WTC11 (cell line): ENCODE results near the gene BIVM. TPM values are rescaled to one million over a fixed set of nuclear protein-coding genes. Genes with fewer than 3 reads are reported as not detected.

Experiments
- ATAC-seq: fragments of 200-7000 bp; cut with Tn5 transposase; 2 replicates; pipeline ENCODE4 v1.10.0; 2021; ENCODE audit warnings: mild to moderate bottlenecking, moderate library complexity
- CTCF ChIA-PET: fragments of 300-600 bp; sonication (Branson Sonifier 250); formaldehyde crosslinking; loops from one replicate; lab custom pipeline; 2021; ENCODE audit warnings: antibody characterized with exemption; lab: Charles Lee
- POLR2A ChIA-PET: fragments of 350-600 bp; sonication (Branson Sonifier 250); formaldehyde crosslinking; loops from one replicate; lab custom pipeline; 2021; ENCODE audit warnings: antibody characterized with exemption; lab: Charles Lee
- DNase-seq: peaks from one replicate; pipeline ENCODE4 v3.0.0; 2021; ENCODE audit warnings: low spot score
- H3K27ac Mint-ChIP-seq: 2 replicates; pipeline ENCODE4 v1.8.0; 2021; ENCODE audit warnings: mixed read lengths
- H3K27me3 Mint-ChIP-seq: 2 replicates; pipeline ENCODE4 v1.8.0; 2021; ENCODE audit warnings: low read depth, mild to moderate bottlenecking, moderate library complexity, mixed read lengths
- H3K36me3 Mint-ChIP-seq: 2 replicates; pipeline ENCODE4 v1.8.0; 2021; ENCODE audit warnings: mixed read lengths
- H3K4me1 Mint-ChIP-seq: 2 replicates; pipeline ENCODE4 v1.8.0; 2022; ENCODE audit warnings: mixed read lengths
- H3K4me3 Mint-ChIP-seq: 2 replicates; pipeline ENCODE4 v1.8.0; 2021; ENCODE audit warnings: mild to moderate bottlenecking, moderate library complexity, mixed read lengths
- H3K9me3 Mint-ChIP-seq: 2 replicates; pipeline ENCODE4 v1.8.0; 2021; ENCODE audit warnings: mixed read lengths
- AR ChIP-seq: fragments of 250-450 bp; sonication (Bioruptor Pico); IDR thresholded peaks from 2 replicates; pipeline ENCODE4 v1.9.0; 2021; ENCODE audit warnings: mild to moderate bottlenecking
- ARID4B ChIP-seq: sonication (generic); formaldehyde crosslinking; IDR thresholded peaks from 2 replicates; pipeline ENCODE4 v1.8.0; 2023; ENCODE audit warnings: missing genetic modification reagents, mild to moderate bottlenecking, borderline replicate concordance
- ATF3 ChIP-seq: sonication (generic); formaldehyde crosslinking; conservative IDR thresholded peaks from 2 replicates; pipeline ENCODE4 v1.8.1; 2022; ENCODE audit warnings: mild to moderate bottlenecking, missing genetic modification reagents
- CREB1 ChIP-seq: sonication (generic); formaldehyde crosslinking; IDR thresholded peaks from 2 replicates; pipeline ENCODE4 v1.8.0; 2023; ENCODE audit warnings: mild to moderate bottlenecking, missing genetic modification reagents
- CREM ChIP-seq: sonication (generic); formaldehyde crosslinking; IDR thresholded peaks from 2 replicates; pipeline ENCODE4 v1.8.1; 2022; ENCODE audit warnings: mild to moderate bottlenecking, missing genetic modification reagents, moderate library complexity
- EMX1 ChIP-seq: fragments of 250-450 bp; sonication (Bioruptor Pico); IDR thresholded peaks from 2 replicates; pipeline ENCODE4 v1.8.0; 2021; ENCODE audit warnings: mild to moderate bottlenecking
- ERG ChIP-seq: fragments of 250-450 bp; sonication (Bioruptor Pico); IDR thresholded peaks from 2 replicates; pipeline ENCODE4 v1.8.0; 2021; ENCODE audit warnings: mild to moderate bottlenecking
- FOXK1 ChIP-seq: sonication (generic); formaldehyde crosslinking; IDR thresholded peaks from 2 replicates; pipeline ENCODE4 v1.8.0; 2022; ENCODE audit warnings: mild to moderate bottlenecking, moderate library complexity, missing genetic modification reagents
- NFATC4 ChIP-seq: fragments of 250-450 bp; sonication (Bioruptor Pico); IDR thresholded peaks from 2 replicates; pipeline ENCODE4 v1.9.0; 2021; ENCODE audit warnings: mild to moderate bottlenecking
- RELA ChIP-seq: sonication (generic); formaldehyde crosslinking; IDR thresholded peaks from 2 replicates; pipeline ENCODE4 v1.8.1; 2022; ENCODE audit warnings: missing genetic modification reagents, mild to moderate bottlenecking, borderline replicate concordance
- SMAD4 ChIP-seq: sonication (generic); formaldehyde crosslinking; IDR thresholded peaks from 2 replicates; pipeline ENCODE4 v1.8.0; 2022; ENCODE audit warnings: mild to moderate bottlenecking, missing genetic modification reagents
- ZBTB21 ChIP-seq: sonication (generic); formaldehyde crosslinking; IDR thresholded peaks from 2 replicates; pipeline ENCODE4 v1.8.1; 2023; ENCODE audit warnings: mild to moderate bottlenecking, missing genetic modification reagents, borderline replicate concordance
- ZMAT4 ChIP-seq: fragments of 250-450 bp; sonication (Bioruptor Pico); IDR thresholded peaks from 2 replicates; pipeline ENCODE4 v1.9.0; 2021; ENCODE audit warnings: mild to moderate bottlenecking
- ZNF138 ChIP-seq: sonication (generic); formaldehyde crosslinking; conservative IDR thresholded peaks from 2 replicates; pipeline ENCODE4 v1.8.1; 2022; ENCODE audit warnings: mild to moderate bottlenecking, moderate library complexity, missing genetic modification reagents
- ZNF232 ChIP-seq: sonication (generic); formaldehyde crosslinking; IDR thresholded peaks from 2 replicates; pipeline ENCODE4 v1.8.0; 2022; ENCODE audit warnings: mild to moderate bottlenecking, missing genetic modification reagents
- ZNF532 ChIP-seq: fragments of 250-450 bp; sonication (Bioruptor Pico); IDR thresholded peaks from 2 replicates; pipeline ENCODE4 v1.9.0; 2021; ENCODE audit warnings: mild to moderate bottlenecking, borderline replicate concordance
- total RNA-seq: library from RNA; stranded (reverse); gene quantifications from 3 replicates; pipeline ENCODE4 v1.2.3, GENCODE V29; 2021

The BIVM gene
- total RNA-seq, 1 experiment from 2014 or later = 10.2 TPM

GRCh38 chr13:102862624-102863210 lies 63.8 kb downstream of the BIVM start:
- POLR2A ChIA-PET = no interaction called here
- no peak for TF ChIP-seq RELA
- no peak for TF ChIP-seq AR (CRISPR knock-in tag)
- TF ChIP-seq ZBTB21 (CRISPR knock-in tag) = no peak
- TF ChIP-seq CREB1 = no peak
- TF ChIP-seq SMAD4 (CRISPR knock-in tag) = no peak
- TF ChIP-seq FOXK1 = no peak
- TF ChIP-seq ATF3 (CRISPR knock-in tag) = no peak
- TF ChIP-seq ZNF232 (CRISPR knock-in tag) = no peak
- ATAC-seq (no peak), DNase-seq (no peak)
- Mint-ChIP-seq H3K9me3 (0 out of 2 replicates have a peak, but pooled peaks cover 3% of the 10 kb centered on the region), H3K36me3 (peaks cover 62% of the 10 kb centered on the region), H3K4me3 (no peak overlapping the region), H3K27me3 (no peaks in the 10 kb centered on the region; the same call in 1 of the 2 replicates), H3K4me1 (no peaks in the 10 kb centered on the region), H3K27ac (no peak overlapping the region)
- CTCF ChIA-PET = interaction anchor here (1.4 kb wide), 1 partner anchor 8 kb away, joined by 5 read pairs; no protein-coding TSS in a partner anchor

- no peaks in the 10 kb centered on the region for H3K4me1 Mint-ChIP-seq
- ChIA-PET POLR2A (no interaction called here), CTCF (no interaction called here)
- H3K9me3 Mint-ChIP-seq = 0 out of 2 replicates have a peak, but pooled peaks cover 3% of the 10 kb centered on the region
- peaks cover 60% of the 10 kb centered on the region for H3K36me3 Mint-ChIP-seq
- ATAC-seq = no peak
- no peak for DNase-seq
- no peak overlapping the region for H3K27ac Mint-ChIP-seq
- no peaks in the 10 kb centered on the region; the same call in 1 of the 2 replicates for H3K27me3 Mint-ChIP-seq
- H3K4me3 Mint-ChIP-seq = no peak overlapping the region
- TF ChIP-seq EMX1 (CRISPR knock-in tag) (no peak), ERG (CRISPR knock-in tag) (no peak), ZMAT4 (CRISPR knock-in tag) (no peak), NFATC4 (CRISPR knock-in tag) (no peak), ZNF532 (no peak), ARID4B (CRISPR knock-in tag) (no peak), ATF3 (CRISPR knock-in tag) (no peak), ZBTB21 (CRISPR knock-in tag) (no peak), CREM (CRISPR knock-in tag) (no peak), SMAD4 (CRISPR knock-in tag) (no peak), ZNF138 (CRISPR knock-in tag) (no peak)
Observed at GRCh38 chr13:102863590-102863989, 64.7 kb downstream of the BIVM start.
